CD14-positive monocyte (primary cell): Measurements from ENCODE around the gene PAWR. TPM values are rescaled to one million over a fixed set of nuclear protein-coding genes. Genes with fewer than 3 reads are reported as not detected.

Experiments used
- DNase-seq, 3 donors: peaks; one replicate each; pipeline ENCODE4 v3.0.0-alpha.2; 2011 to 2022
- H2AFZ ChIP-seq: 2 replicates; pipeline ENCODE4 v1.6.0; 2012; ENCODE audit warnings: mild to moderate bottlenecking, low read depth, low read length, inconsistent platforms; ENCODE audit not compliant: insufficient read depth, poor library complexity, severe bottlenecking
- H3K27ac ChIP-seq, 2 donors: 1 replicate in 1 of 2; 2 replicates in 1 of 2; pipeline ENCODE4 v1.5.1; 2012 to 2013; ENCODE audit warnings: low read length in 2 of 2, control low read depth in 1 of 2, inconsistent platforms in 1 of 2, low read depth in 1 of 2, mild to moderate bottlenecking in 1 of 2
- H3K27me3 ChIP-seq, 2 donors: one replicate each; pipeline versions ENCODE4 v1.6.0 to v1.6.1; 2011 to 2013; ENCODE audit warnings: low read length in 2 of 2; ENCODE audit not compliant: control insufficient read depth in 2 of 2, insufficient read depth in 2 of 2
- H3K36me3 ChIP-seq, 2 donors: replicated peaks in 1 of 2; 1 replicate in 1 of 2; 2 replicates in 1 of 2; pipeline versions ENCODE4 v1.5.1 to v1.6.1; 2012 to 2013; ENCODE audit warnings: low read length in 2 of 2, control low read depth in 1 of 2, inconsistent platforms in 1 of 2, mild to moderate bottlenecking in 1 of 2; ENCODE audit not compliant: insufficient read depth in 2 of 2, control insufficient read depth in 1 of 2
- H3K4me1 ChIP-seq, 2 donors: 1 replicate in 1 of 2; 2 replicates in 1 of 2; pipeline versions ENCODE4 v1.5.1 to v1.6.1; 2012 to 2013; ENCODE audit warnings: low read length in 2 of 2, control low read depth in 1 of 2, inconsistent platforms in 1 of 2, mild to moderate bottlenecking in 1 of 2, moderate library complexity in 1 of 2; ENCODE audit not compliant: insufficient read depth in 2 of 2, control insufficient read depth in 1 of 2
- H3K4me2 ChIP-seq: replicated peaks from 2 replicates; pipeline ENCODE3; 2012; ENCODE audit warnings: low read length, moderate library complexity, mild to moderate bottlenecking; ENCODE audit not compliant: poor library complexity, severe bottlenecking; ENCODE audit errors: extremely low read depth
- H3K4me3 ChIP-seq, 3 experiments: fragments of 200-600 bp in 1 of 3; sonication (generic) in 1 of 3; replicated peaks in 1 of 3; 1 replicate in 2 of 3; 2 replicates in 1 of 3; pipeline ENCODE4 v1.5.1; 2011 to 2013; ENCODE audit warnings: low read length in 3 of 3, mild to moderate bottlenecking in 3 of 3, control low read depth in 2 of 3, low read depth in 2 of 3, inconsistent platforms in 1 of 3, moderate library complexity in 1 of 3
- H3K79me2 ChIP-seq: 2 replicates; pipeline ENCODE4 v1.6.0; 2012; ENCODE audit warnings: mild to moderate bottlenecking, control low read depth, inconsistent platforms, low read length, moderate library complexity; ENCODE audit not compliant: insufficient read depth
- H3K9ac ChIP-seq: 2 replicates; pipeline ENCODE4 v1.6.0; 2017; ENCODE audit warnings: low read length, mild to moderate bottlenecking; ENCODE audit not compliant: insufficient read depth, poor library complexity, severe bottlenecking
- H3K9me3 ChIP-seq, 2 donors: replicated peaks in 1 of 2; 1 replicate in 1 of 2; 2 replicates in 1 of 2; pipeline versions ENCODE4 v1.5.1 to v1.6.1; 2012 to 2013; ENCODE audit warnings: low read length in 2 of 2, control low read depth in 1 of 2; ENCODE audit not compliant: control insufficient read depth in 1 of 2, insufficient read depth in 1 of 2
- H4K20me1 ChIP-seq: 2 replicates; pipeline ENCODE4 v1.6.0; 2012; ENCODE audit warnings: mild to moderate bottlenecking, low read length, control low read depth, moderate library complexity; ENCODE audit not compliant: insufficient read depth
- H3K27ac Mint-ChIP-seq, 7 donors: one replicate each; pipeline ENCODE4 v1.8.0; 2020; ENCODE audit warnings: mild to moderate bottlenecking in 7 of 7, mixed read lengths in 7 of 7, moderate library complexity in 6 of 7, inconsistent platforms in 2 of 7
- H3K27me3 Mint-ChIP-seq, 3 donors: one replicate each; pipeline ENCODE4 v1.8.0; 2021 to 2022; ENCODE audit warnings: low read depth in 3 of 3, mild to moderate bottlenecking in 3 of 3, mixed read lengths in 3 of 3, moderate library complexity in 3 of 3, inconsistent platforms in 1 of 3
- H3K36me3 Mint-ChIP-seq, 2 donors: one replicate each; pipeline ENCODE4 v1.8.0; 2020; ENCODE audit warnings: mixed read lengths in 2 of 2, inconsistent platforms in 1 of 2, mild to moderate bottlenecking in 1 of 2
- H3K4me1 Mint-ChIP-seq: one replicate; pipeline ENCODE4 v1.8.0; 2020; ENCODE audit warnings: mild to moderate bottlenecking, mixed read lengths
- H3K4me3 Mint-ChIP-seq, 2 donors: one replicate each; pipeline ENCODE4 v1.8.0; 2020; ENCODE audit warnings: mild to moderate bottlenecking in 2 of 2, mixed read lengths in 2 of 2, moderate library complexity in 1 of 2
- H3K9me3 Mint-ChIP-seq, 7 donors: one replicate each; pipeline ENCODE4 v1.8.0; 2020 to 2022; ENCODE audit warnings: mixed read lengths in 7 of 7, mild to moderate bottlenecking in 6 of 7, moderate library complexity in 6 of 7, inconsistent platforms in 2 of 7
- CTCF ChIP-seq: fragments of 200-600 bp; IDR thresholded peaks from one replicate; pipeline ENCODE4 v1.8.0; 2022; ENCODE audit warnings: antibody characterized with exemption, mild to moderate bottlenecking
- WGBS: methylation state at CpG from one replicate; pipeline ENCODE4 v1.1.5; 2013; ENCODE audit warnings: missing lambda C conversion rate; ENCODE audit not compliant: insufficient coverage; 5-methylcytosine and 5-hydroxymethylcytosine counted together
- intact Hi-C, 2 donors: fragments of 100-400 bp; cut with micrococcal nuclease; formaldehyde crosslinking; loops; one replicate each; pipeline versions ENCODE4 v1.15.0 to v1.15.1; 2023
- polyA plus RNA-seq, 3 donors: library from polyadenylated mRNA; depleted of rRNA in 1 of 3; unstranded in 2 of 3; stranded (reverse) in 1 of 3; fragments of 300-500 nt in 2 of 3; fragments of >200 nt in 1 of 3; fragmentation: Illumina TruSeq in 2 of 3; gene quantifications; 1 replicate in 2 of 3; 2 replicates in 1 of 3; pipeline ENCODE4 v1.2.3, GENCODE V29; 2012 to 2021

The PAWR gene
- polyA plus RNA-seq, 3 donors = 0.03 TPM; not detected in 1

GRCh38 chr12:79674629-79675028 lies 16.1 kb downstream of the PAWR start:
- Mint-ChIP-seq H3K9me3 (peaks cover 0 to 21% (median 7%) of the 10 kb centered on the region in 7 donors), H3K4me1 (no peaks in the 10 kb centered on the region), H3K36me3 (no peaks in the 10 kb centered on the region), H3K27me3 (no peaks in the 10 kb centered on the region), H3K4me3 (no peak overlapping the region), H3K27ac (no peak overlapping the region)
- Histone ChIP-seq H3K4me2 (no peak overlapping the region), H4K20me1 (no peaks in the 10 kb centered on the region), H3K27me3 (no peaks in the 10 kb centered on the region), H3K9ac (no peak overlapping the region), H3K36me3 (no peaks in the 10 kb centered on the region), H3K79me2 (no peaks in the 10 kb centered on the region), H3K4me1 (no peaks in the 10 kb centered on the region), H3K4me3 (no peak overlapping the region), H3K27ac (no peak overlapping the region), H3K9me3 (peaks cover 0 to 5% of the 10 kb centered on the region in 2 donors), H2AFZ (no peak overlapping the region)
- no CpG with 5 or more reads among the region's 3 CpGs for WGBS
- no peak for TF ChIP-seq CTCF
- no peak for DNase-seq
- intact Hi-C loops = no loop called here

- H3K9me3 ChIP-seq = peaks cover 0 to 5% of the 10 kb centered on the region in 2 donors
- DNase-seq = no peak
- 80% methylated on average over 1 of the region's 4 CpGs for WGBS
- no peak overlapping the region for H3K4me3 ChIP-seq
- intact Hi-C loops = no loop called here
- no peaks in the 10 kb centered on the region for H3K4me1 ChIP-seq
- Mint-ChIP-seq H3K4me3 (no peak overlapping the region), H3K36me3 (no peaks in the 10 kb centered on the region), H3K4me1 (no peaks in the 10 kb centered on the region), H3K27ac (no peak overlapping the region), H3K9me3 (peaks cover 0 to 25% (median 7%) of the 10 kb centered on the region in 7 donors), H3K27me3 (no peaks in the 10 kb centered on the region)
- no peak overlapping the region for H3K27ac ChIP-seq
- no peaks in the 10 kb centered on the region for H3K79me2 ChIP-seq
- no peak overlapping the region for H2AFZ ChIP-seq
- H3K4me2 ChIP-seq = no peak overlapping the region
- no peak overlapping the region for H3K9ac ChIP-seq
- H3K36me3 ChIP-seq = no peaks in the 10 kb centered on the region
- no peak for TF ChIP-seq CTCF
- H4K20me1 ChIP-seq = no peaks in the 10 kb centered on the region
- no peaks in the 10 kb centered on the region for H3K27me3 ChIP-seq
These were observed 17.4 kb downstream of the PAWR start for GRCh38 chr12:79673354-79673753.
